MM.1S (cell line): Measurements from ENCODE around the gene COPB1.

Source experiments
- DNase-seq: peaks from one replicate; pipeline ENCODE4 v3.0.0-alpha.2; 2015
- H2AFZ ChIP-seq: fragments of 300-600 bp; sonication (generic); 2 replicates; pipeline ENCODE4 v1.6.0; 2016; ENCODE audit warnings: antibody characterized with exemption, low read length
- H3F3A ChIP-seq: fragments of 300-600 bp; sonication (generic); 2 replicates; pipeline ENCODE4 v1.6.1; 2016; ENCODE audit warnings: mild to moderate bottlenecking, antibody characterized with exemption, low read length, moderate library complexity, mixed read lengths; ENCODE audit not compliant: insufficient read depth
- H3K27ac ChIP-seq: fragments of 300-600 bp; sonication (generic); 2 replicates; pipeline ENCODE4 v1.5.1; 2016; ENCODE audit warnings: mild to moderate bottlenecking, low read length
- H3K27me3 ChIP-seq: fragments of 300-600 bp; sonication (generic); replicated peaks from 2 replicates; pipeline ENCODE4 v1.6.0; 2016; ENCODE audit warnings: low read length; ENCODE audit not compliant: insufficient read depth
- H3K36me3 ChIP-seq: fragments of 300-600 bp; sonication (generic); replicated peaks from 2 replicates; pipeline ENCODE4 v1.6.1; 2016; ENCODE audit warnings: mild to moderate bottlenecking, low read length, mixed read lengths; ENCODE audit not compliant: insufficient read depth
- H3K4me1 ChIP-seq: fragments of 300-600 bp; sonication (generic); 2 replicates; pipeline ENCODE4 v1.6.1; 2016; ENCODE audit warnings: low read length, mixed read lengths
- H3K4me2 ChIP-seq: fragments of 300-600 bp; sonication (generic); 2 replicates; pipeline ENCODE4 v1.6.0; 2016; ENCODE audit warnings: low read depth, low read length
- H3K4me3 ChIP-seq: fragments of 300-600 bp; sonication (generic); 2 replicates; pipeline ENCODE4 v1.5.1; 2016; ENCODE audit warnings: low read length, mixed read lengths
- H3K79me2 ChIP-seq: fragments of 300-600 bp; sonication (generic); 2 replicates; pipeline ENCODE4 v1.6.1; 2016; ENCODE audit warnings: mixed run types, low read length, mixed read lengths
- H3K9ac ChIP-seq: fragments of 300-600 bp; sonication (generic); 2 replicates; pipeline ENCODE4 v1.6.1; 2016; ENCODE audit warnings: low read length, mixed read lengths
- H3K9me2 ChIP-seq: fragments of 300-600 bp; sonication (generic); replicated peaks from 2 replicates; pipeline ENCODE4 v1.6.1; 2016; ENCODE audit warnings: mild to moderate bottlenecking, low read length, mixed read lengths; ENCODE audit not compliant: insufficient read depth
- H3K9me3 ChIP-seq: fragments of 300-600 bp; sonication (generic); replicated peaks from 2 replicates; pipeline ENCODE4 v1.6.1; 2016; ENCODE audit warnings: mild to moderate bottlenecking, low read length, mixed read lengths; ENCODE audit not compliant: insufficient read depth
- H4K20me1 ChIP-seq: fragments of 300-600 bp; sonication (generic); 2 replicates; pipeline ENCODE4 v1.6.1; 2016; ENCODE audit warnings: mild to moderate bottlenecking, low read length, moderate library complexity, mixed read lengths; ENCODE audit not compliant: insufficient read depth
- EZH2 ChIP-seq: fragments of 300-600 bp; sonication (generic); optimal IDR thresholded peaks from 2 replicates; pipeline ENCODE3; 2017; ENCODE audit warnings: low read depth, mild to moderate bottlenecking, antibody characterized with exemption, low read length, mixed read lengths
- EZH2phosphoT487 ChIP-seq: fragments of 300-600 bp; sonication (generic); IDR thresholded peaks from 2 replicates; pipeline ENCODE4 v1.6.1; 2018; ENCODE audit warnings: antibody characterized with exemption, low read length
- TF ChIP-seq, protein P1 (sequence below): fragments of 300-600 bp; sonication (generic); IDR thresholded peaks from 2 replicates; pipeline ENCODE4 v1.5.1; 2016; ENCODE audit warnings: antibody characterized with exemption, low read length, mixed read lengths

The COPB1 gene

DNA sequence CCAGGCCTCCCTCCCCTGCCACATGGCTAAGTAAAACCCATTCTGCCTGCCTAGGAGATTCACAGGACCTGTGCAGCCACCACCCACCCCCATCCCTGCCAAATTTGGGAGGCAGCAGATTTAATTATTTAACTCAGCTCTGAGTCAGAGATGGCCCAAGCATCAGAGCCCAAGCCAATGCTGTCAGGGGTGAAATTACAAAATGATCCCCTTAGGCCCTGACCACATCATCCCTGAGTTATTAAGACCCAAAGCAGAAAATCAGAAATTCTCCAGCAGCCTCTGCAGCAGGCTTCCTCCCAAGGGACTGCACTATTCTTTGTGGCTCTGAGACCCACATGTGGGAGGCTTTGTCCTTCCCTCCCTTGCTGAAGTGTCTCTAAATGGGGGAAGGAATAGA, 87.8 kb downstream of the COPB1 start:
- Histone ChIP-seq H2AFZ (no peak overlapping the region), H3K27ac (no peak overlapping the region), H3K4me1 (no peaks in the 10 kb centered on the region), H3K9ac (no peak overlapping the region), H3K36me3 (no peaks in the 10 kb centered on the region), H3K9me3 (no peaks in the 10 kb centered on the region), H3K4me3 (no peak overlapping the region), H4K20me1 (no peaks in the 10 kb centered on the region), H3K27me3 (no peaks in the 10 kb centered on the region), H3K79me2 (no peaks in the 10 kb centered on the region), H3K9me2 (no peaks in the 10 kb centered on the region), H3K4me2 (no peak overlapping the region), H3F3A (no peaks in the 10 kb centered on the region)
- no peak for DNase-seq
- TF ChIP-seq EZH2phosphoT487 (no peak), EZH2 (no peak)
- TF ChIP-seq, protein P1, sequence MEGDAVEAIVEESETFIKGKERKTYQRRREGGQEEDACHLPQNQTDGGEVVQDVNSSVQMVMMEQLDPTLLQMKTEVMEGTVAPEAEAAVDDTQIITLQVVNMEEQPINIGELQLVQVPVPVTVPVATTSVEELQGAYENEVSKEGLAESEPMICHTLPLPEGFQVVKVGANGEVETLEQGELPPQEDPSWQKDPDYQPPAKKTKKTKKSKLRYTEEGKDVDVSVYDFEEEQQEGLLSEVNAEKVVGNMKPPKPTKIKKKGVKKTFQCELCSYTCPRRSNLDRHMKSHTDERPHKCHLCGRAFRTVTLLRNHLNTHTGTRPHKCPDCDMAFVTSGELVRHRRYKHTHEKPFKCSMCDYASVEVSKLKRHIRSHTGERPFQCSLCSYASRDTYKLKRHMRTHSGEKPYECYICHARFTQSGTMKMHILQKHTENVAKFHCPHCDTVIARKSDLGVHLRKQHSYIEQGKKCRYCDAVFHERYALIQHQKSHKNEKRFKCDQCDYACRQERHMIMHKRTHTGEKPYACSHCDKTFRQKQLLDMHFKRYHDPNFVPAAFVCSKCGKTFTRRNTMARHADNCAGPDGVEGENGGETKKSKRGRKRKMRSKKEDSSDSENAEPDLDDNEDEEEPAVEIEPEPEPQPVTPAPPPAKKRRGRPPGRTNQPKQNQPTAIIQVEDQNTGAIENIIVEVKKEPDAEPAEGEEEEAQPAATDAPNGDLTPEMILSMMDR, result no peak

DNA sequence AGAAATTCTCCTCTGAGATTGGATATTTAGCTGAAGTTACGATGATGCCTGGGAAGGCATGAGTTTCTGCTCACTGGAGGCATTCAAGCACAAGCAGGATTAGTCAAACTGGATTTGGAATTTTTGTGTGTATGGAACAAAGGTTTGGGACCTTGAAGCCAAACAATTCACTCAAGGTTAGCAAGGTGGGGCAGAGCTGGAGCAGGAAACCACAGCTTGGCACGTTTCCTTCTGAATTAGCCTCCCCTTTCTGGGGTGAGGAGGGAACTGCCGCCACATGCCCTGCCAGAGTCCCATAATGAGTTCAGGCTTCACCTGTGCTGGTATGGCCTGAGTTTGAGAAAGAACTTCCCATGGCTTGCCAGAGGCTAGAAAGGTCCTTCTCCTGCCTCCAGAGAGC, 89.7 kb downstream of the COPB1 start:
- TF ChIP-seq EZH2 (no peak), EZH2phosphoT487 (no peak)
- TF ChIP-seq, protein P1, result no peak
- no peak overlapping the region for H3K9ac ChIP-seq
- no peaks in the 10 kb centered on the region for H4K20me1 ChIP-seq
- H3K27me3 ChIP-seq, result no peaks in the 10 kb centered on the region
- H2AFZ ChIP-seq, result no peak overlapping the region
- H3K36me3 ChIP-seq, result no peaks in the 10 kb centered on the region
- no peak overlapping the region for H3K27ac ChIP-seq
- H3K4me3 ChIP-seq, result no peak overlapping the region
- no peaks in the 10 kb centered on the region for H3F3A ChIP-seq
- no peaks in the 10 kb centered on the region for H3K79me2 ChIP-seq
- DNase-seq, result no peak
- H3K4me2 ChIP-seq, result no peak overlapping the region
- H3K4me1 ChIP-seq, result no peaks in the 10 kb centered on the region
- no peaks in the 10 kb centered on the region for H3K9me2 ChIP-seq
- H3K9me3 ChIP-seq, result no peaks in the 10 kb centered on the region

DNA sequence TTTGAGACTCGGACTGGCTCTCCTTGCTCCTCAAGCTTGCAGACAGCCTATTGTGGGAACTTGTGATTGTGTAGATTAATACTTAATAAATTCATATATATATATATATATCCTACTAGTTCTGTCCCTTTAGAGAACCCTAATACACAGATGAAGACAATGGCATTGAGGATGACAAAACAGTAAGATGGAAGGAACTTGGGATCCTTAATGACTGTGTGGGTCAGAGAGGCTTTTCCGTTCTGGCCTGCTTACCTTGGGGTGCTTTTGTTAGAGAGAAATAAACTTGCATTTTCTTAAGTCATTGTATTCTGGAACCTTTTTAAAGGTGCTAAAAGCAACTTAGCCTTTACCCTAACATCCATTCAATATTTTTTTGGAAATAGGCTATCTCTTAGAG, 91.0 kb downstream of the COPB1 start:
- no peaks in the 10 kb centered on the region for H3F3A ChIP-seq
- no peak overlapping the region for H3K27ac ChIP-seq
- H3K9me3 ChIP-seq, result no peaks in the 10 kb centered on the region
- no peaks in the 10 kb centered on the region for H3K27me3 ChIP-seq
- H3K4me3 ChIP-seq, result no peak overlapping the region
- H3K9me2 ChIP-seq, result no peaks in the 10 kb centered on the region
- DNase-seq, result no peak
- H3K36me3 ChIP-seq, result no peaks in the 10 kb centered on the region
- no peaks in the 10 kb centered on the region for H4K20me1 ChIP-seq
- H3K9ac ChIP-seq, result no peak overlapping the region
- H2AFZ ChIP-seq, result no peak overlapping the region
- no peaks in the 10 kb centered on the region for H3K79me2 ChIP-seq
- TF ChIP-seq EZH2, result no peak
- no peak for TF ChIP-seq EZH2phosphoT487
- TF ChIP-seq, protein P1, result no peak
- no peaks in the 10 kb centered on the region for H3K4me1 ChIP-seq
- H3K4me2 ChIP-seq, result no peak overlapping the region
